Measurements from ENCODE around the gene SNAPC3.

- TF ChIP-seq POLR2A (IDR thresholded peaks at IDR 0.05; ENCODE audit: low read depth, low read length) (no peak), CTCF (conservative IDR thresholded peaks at IDR 0.05; ENCODE audit: low read depth, low read length) (no peak), RAD21 (IDR thresholded peaks at IDR 0.05; ENCODE audit: low read length) (no peak), NFE2L2 (IDR thresholded peaks at IDR 0.05; ENCODE audit: low read depth, low read length) (no peak), CEBPB (IDR thresholded peaks at IDR 0.05; ENCODE audit: low read depth, low read length) (no peak), MAFK (IDR thresholded peaks at IDR 0.05; ENCODE audit: low read depth, low read length) (no peak), RCOR1 (IDR thresholded peaks at IDR 0.05; ENCODE audit: insufficient replicate concordance, low read length) (no peak)
- TF ChIP-seq, protein P1, sequence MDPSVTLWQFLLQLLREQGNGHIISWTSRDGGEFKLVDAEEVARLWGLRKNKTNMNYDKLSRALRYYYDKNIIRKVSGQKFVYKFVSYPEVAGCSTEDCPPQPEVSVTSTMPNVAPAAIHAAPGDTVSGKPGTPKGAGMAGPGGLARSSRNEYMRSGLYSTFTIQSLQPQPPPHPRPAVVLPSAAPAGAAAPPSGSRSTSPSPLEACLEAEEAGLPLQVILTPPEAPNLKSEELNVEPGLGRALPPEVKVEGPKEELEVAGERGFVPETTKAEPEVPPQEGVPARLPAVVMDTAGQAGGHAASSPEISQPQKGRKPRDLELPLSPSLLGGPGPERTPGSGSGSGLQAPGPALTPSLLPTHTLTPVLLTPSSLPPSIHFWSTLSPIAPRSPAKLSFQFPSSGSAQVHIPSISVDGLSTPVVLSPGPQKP (IDR thresholded peaks at IDR 0.05; ENCODE audit: borderline replicate concordance, low read depth, low read length): no peak
Measured at GRCh38 chr9:15421532-15421931, 1.1 kb upstream of the SNAPC3 start.

Measured in IMR-90 (cell line).